SK-N-SH treated with all-trans-retinoic acid at 6 μM for 48 hours (cell line): ENCODE data around the gene POLR2B.

Experiments
- ARNTL ChIP-seq: fragments of 450-650 bp; formaldehyde crosslinking; IDR thresholded peaks from 2 replicates; pipeline ENCODE4 v1.5.0; 2020; ENCODE audit warnings: low read depth, mild to moderate bottlenecking, moderate library complexity, borderline replicate concordance
- CSRNP3 ChIP-seq: fragments of 250-450 bp; sonication (Bioruptor Pico); IDR thresholded peaks from 2 replicates; pipeline ENCODE4 v1.5.1; 2021; ENCODE audit warnings: mild to moderate bottlenecking, moderate library complexity
- ESRRG ChIP-seq: fragments of 250-450 bp; sonication (Bioruptor Pico); IDR thresholded peaks from 2 replicates; pipeline ENCODE4 v1.6.1; 2021; ENCODE audit warnings: mild to moderate bottlenecking
- ISL1 ChIP-seq: fragments of 250-450 bp; sonication (Bioruptor Pico); IDR thresholded peaks from 2 replicates; pipeline ENCODE4 v2.1.2; 2022; ENCODE audit warnings: mild to moderate bottlenecking, moderate library complexity
- POU6F1 ChIP-seq: fragments of 250-450 bp; sonication (Bioruptor Pico); IDR thresholded peaks from 2 replicates; pipeline ENCODE4 v1.8.0; 2021; ENCODE audit warnings: low read depth, mild to moderate bottlenecking, moderate library complexity, borderline replicate concordance
- PPARA ChIP-seq: fragments of 250-450 bp; sonication (Bioruptor Pico); IDR thresholded peaks from 2 replicates; pipeline ENCODE4 v1.5.0; 2020; ENCODE audit warnings: mild to moderate bottlenecking, borderline replicate concordance
- RARB ChIP-seq: fragments of 250-450 bp; sonication (Bioruptor Pico); IDR thresholded peaks from 2 replicates; pipeline ENCODE4 v1.8.0; 2021; ENCODE audit warnings: mild to moderate bottlenecking, moderate library complexity
- TOX ChIP-seq: fragments of 250-450 bp; sonication (Bioruptor Pico); IDR thresholded peaks from 2 replicates; pipeline ENCODE4 v1.8.0; 2021; ENCODE audit warnings: mild to moderate bottlenecking, moderate library complexity, borderline replicate concordance
- ZFP3 ChIP-seq: fragments of 250-450 bp; sonication (Bioruptor Pico); IDR thresholded peaks from 2 replicates; pipeline ENCODE4 v1.5.0; 2020; ENCODE audit warnings: mild to moderate bottlenecking, moderate library complexity
- ZFP30 ChIP-seq: fragments of 450-650 bp; formaldehyde crosslinking; IDR thresholded peaks from 2 replicates; pipeline ENCODE4 v1.5.0; 2022; ENCODE audit warnings: mild to moderate bottlenecking, moderate library complexity
- ZNF565 ChIP-seq: fragments of 450-650 bp; formaldehyde crosslinking; conservative IDR thresholded peaks from 2 replicates; pipeline ENCODE4 v1.5.0; 2020; ENCODE audit warnings: low read depth, mild to moderate bottlenecking, moderate library complexity
- ZNF70 ChIP-seq: fragments of 450-650 bp; formaldehyde crosslinking; IDR thresholded peaks from 2 replicates; pipeline ENCODE4 v1.5.0; 2020; ENCODE audit warnings: mild to moderate bottlenecking, moderate library complexity
- TF ChIP-seq, protein P1 (sequence below): fragments of 250-450 bp; sonication (Bioruptor Pico); IDR thresholded peaks from 2 replicates; pipeline ENCODE4 v1.5.1; 2020; ENCODE audit warnings: low read depth, mild to moderate bottlenecking, moderate library complexity
- TF ChIP-seq, protein P2 (sequence below): fragments of 250-450 bp; sonication (Bioruptor Pico); IDR thresholded peaks from 2 replicates; pipeline ENCODE4 v1.8.0; 2020; ENCODE audit warnings: mild to moderate bottlenecking, moderate library complexity, borderline replicate concordance

GRCh38 chr4:57048590-57049304 lies 70.1 kb downstream of the POLR2B start:
- TF ChIP-seq ISL1 (CRISPR knock-in tag) = no peak
- TF ChIP-seq ZFP3 (CRISPR knock-in tag) = no peak
- no peak for TF ChIP-seq ZFP30 (CRISPR knock-in tag)
- TF ChIP-seq TOX (CRISPR knock-in tag) = no peak
- no peak for TF ChIP-seq RARB
- TF ChIP-seq, protein P1, sequence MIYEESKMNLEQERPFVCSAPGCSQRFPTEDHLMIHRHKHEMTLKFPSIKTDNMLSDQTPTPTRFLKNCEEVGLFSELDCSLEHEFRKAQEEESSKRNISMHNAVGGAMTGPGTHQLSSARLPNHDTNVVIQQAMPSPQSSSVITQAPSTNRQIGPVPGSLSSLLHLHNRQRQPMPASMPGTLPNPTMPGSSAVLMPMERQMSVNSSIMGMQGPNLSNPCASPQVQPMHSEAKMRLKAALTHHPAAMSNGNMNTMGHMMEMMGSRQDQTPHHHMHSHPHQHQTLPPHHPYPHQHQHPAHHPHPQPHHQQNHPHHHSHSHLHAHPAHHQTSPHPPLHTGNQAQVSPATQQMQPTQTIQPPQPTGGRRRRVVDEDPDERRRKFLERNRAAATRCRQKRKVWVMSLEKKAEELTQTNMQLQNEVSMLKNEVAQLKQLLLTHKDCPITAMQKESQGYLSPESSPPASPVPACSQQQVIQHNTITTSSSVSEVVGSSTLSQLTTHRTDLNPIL (CRISPR knock-in tag) = no peak
- TF ChIP-seq ESRRG (CRISPR knock-in tag) = no peak
- no peak for TF ChIP-seq ARNTL (CRISPR knock-in tag)
- no peak for TF ChIP-seq ZNF565 (CRISPR knock-in tag)
- no peak for TF ChIP-seq PPARA (CRISPR knock-in tag)
- TF ChIP-seq, protein P2, sequence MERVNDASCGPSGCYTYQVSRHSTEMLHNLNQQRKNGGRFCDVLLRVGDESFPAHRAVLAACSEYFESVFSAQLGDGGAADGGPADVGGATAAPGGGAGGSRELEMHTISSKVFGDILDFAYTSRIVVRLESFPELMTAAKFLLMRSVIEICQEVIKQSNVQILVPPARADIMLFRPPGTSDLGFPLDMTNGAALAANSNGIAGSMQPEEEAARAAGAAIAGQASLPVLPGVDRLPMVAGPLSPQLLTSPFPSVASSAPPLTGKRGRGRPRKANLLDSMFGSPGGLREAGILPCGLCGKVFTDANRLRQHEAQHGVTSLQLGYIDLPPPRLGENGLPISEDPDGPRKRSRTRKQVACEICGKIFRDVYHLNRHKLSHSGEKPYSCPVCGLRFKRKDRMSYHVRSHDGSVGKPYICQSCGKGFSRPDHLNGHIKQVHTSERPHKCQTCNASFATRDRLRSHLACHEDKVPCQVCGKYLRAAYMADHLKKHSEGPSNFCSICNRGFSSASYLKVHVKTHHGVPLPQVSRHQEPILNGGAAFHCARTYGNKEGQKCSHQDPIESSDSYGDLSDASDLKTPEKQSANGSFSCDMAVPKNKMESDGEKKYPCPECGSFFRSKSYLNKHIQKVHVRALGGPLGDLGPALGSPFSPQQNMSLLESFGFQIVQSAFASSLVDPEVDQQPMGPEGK = no peak
- no peak for TF ChIP-seq CSRNP3
- no peak for TF ChIP-seq ZNF70 (CRISPR knock-in tag)
- no peak for TF ChIP-seq POU6F1 (CRISPR knock-in tag)
